Measurements from ENCODE around the gene ABI3BP.

The ABI3BP gene

DNA sequence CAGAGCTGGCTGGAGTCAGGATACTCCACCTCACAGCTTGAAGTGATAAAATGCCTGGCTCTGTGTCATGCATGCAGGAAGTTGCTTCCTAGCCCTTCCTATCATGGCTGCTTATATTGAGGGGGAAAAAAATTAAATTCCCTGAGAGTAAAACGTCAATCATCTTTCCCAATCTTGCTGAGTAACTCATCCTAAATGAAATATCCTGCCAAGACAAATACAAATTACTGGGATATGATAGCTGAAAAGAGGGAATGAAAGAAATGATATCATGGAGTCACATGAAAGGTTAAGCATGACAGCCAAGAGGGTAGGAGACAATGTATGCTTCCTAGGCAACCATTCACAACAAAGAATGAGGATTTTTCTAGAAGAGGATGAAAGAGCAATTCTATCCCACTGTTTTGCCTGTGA lies 110.6 kb downstream of the ABI3BP start:
- DNase-seq (ENCODE audit: low read depth) = peak; percentile 6

DNA sequence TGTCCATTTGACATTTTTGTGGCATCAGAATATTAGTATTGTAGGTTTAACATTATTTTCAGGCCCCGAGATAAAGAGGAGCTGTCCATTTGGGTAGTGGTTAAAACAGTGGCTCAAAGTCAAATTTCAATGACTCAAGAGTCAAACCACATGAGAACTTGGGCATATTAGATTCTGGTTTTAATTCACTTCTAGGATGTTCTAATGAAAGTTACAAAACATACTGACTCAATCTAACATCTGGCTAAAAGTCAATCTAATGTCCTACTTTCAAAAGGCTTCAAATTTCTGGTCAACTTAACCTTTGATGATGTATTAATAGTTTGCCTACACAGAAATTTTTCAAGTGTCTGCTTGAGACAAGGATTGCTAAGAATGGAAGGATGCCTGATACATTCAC lies 112.4 kb downstream of the ABI3BP start:
- DNase-seq (ENCODE audit: low read depth) = no peak

DNA sequence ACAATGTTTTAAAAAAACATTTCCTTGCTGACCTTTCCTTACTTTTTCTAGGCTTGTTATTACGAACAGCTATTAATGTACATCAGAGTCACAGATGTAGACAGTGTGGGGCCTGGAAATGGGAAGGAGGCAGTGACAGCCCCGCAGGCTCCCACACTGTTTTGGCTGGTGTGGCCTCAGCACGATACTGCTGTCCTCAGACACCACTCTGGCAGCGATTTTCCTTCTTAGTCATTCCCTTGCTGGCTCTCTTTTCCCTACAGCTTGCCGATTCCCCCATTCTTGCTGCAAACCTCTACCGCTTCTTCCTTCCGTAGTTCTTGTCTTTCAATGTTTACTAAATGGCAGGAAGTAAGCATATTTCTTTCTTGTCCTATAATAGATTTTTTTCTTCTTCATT lies 113.1 kb downstream of the ABI3BP start:
- DNase-seq (ENCODE audit: low read depth) = no peak

DNA sequence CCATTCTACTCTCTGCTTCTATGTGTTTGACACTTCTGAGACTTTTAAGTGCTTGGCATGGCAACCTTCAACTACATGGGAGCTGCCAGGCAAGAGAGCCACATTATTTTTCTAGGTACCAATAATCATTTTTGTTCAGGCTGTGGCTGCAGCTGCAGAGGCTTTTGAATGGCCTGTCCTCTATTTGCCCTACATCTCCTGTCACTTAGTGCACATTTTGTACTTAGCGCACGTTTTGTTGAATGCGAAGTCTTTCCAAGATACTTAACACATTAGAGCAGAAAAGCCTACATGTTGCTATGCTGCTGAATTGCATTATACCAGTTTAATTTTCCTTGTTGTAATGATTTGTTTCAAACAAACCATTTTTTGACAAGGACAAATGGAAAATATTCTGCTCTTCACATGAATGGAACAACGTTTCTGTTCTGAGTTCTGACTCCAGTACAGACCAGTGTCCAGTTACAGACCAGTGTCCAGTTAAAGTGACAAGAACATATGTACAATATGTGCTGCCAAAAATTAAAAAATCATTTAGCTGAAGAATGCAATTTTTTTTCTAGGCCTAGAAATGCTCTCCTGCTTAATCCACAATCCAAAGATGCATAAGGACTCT lies 113.9 kb downstream of the ABI3BP start:
- DNase-seq (ENCODE audit: low read depth) = no peak

DNA sequence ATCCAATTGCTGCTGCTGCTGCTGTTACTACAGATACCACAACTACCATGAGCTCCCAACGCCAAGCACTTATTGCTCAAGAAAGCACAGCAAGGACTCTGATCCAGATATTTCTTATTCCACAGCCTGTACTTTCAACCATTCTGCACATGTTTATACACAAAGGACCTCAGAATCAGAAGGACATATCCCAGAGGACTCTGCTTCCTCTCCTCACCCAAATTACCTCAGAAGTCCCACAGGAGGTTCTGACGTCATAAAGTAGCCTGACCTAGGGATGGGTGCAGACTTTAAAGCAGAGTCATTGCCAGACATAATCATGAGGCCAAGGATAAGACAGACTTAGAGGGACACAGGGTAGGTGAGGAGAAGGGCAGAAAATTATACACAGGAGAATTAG lies 115.9 kb downstream of the ABI3BP start:
- no peak for DNase-seq (ENCODE audit: low read depth)

- peak; percentile 92 for DNase-seq (ENCODE audit: low read depth)
These were observed 118.0 kb downstream of the ABI3BP start for GRCh38 chr3:100875239-100875638.

GRCh38 chr3:100873611-100874010 lies 119.6 kb downstream of the ABI3BP start:
- no peak for DNase-seq (ENCODE audit: low read depth)

DNA sequence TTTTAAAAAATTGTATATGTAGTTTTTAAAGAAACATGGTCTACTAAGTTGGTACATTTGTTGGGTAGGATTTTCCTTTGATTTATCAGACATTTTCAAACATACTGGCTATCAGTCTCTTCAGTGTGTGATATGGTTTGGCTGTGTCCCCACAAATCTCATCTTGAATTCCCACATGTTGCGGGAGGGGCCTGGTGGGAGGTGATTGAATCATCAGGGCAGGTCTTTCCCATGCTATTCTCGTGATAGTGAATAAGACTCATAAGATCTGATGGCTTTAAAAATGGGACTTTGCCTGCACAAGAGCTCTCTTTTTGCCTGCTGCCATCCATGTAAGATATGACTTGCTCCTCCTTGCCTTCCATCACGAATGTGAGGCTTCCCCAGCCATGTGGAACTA lies 121.9 kb downstream of the ABI3BP start:
- no peak for DNase-seq (ENCODE audit: low read depth)

GRCh38 chr3:100869787-100870186 lies 123.4 kb downstream of the ABI3BP start:
- no peak for DNase-seq (ENCODE audit: low read depth)

- DNase-seq (ENCODE audit: low read depth) = no peak
These were observed 124.3 kb downstream of the ABI3BP start for GRCh38 chr3:100868894-100869293.

DNA sequence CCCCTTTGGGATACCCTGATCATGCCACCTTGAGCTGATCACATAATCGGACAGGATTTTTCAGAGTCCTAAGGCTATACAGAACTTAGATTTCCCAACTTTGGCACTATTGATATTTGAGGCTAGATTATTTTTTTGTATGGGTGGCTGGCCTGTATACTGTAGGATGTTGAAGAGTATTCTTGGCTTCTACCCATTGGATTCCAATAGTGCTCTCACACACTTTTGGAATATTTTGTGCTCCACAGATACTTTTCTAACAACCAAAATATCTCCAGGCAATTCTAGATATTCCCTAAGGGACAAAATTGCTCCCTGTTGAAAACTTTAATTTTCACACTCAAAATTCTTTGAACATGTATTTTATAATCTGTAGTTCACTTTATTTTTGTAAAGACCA lies 125.1 kb downstream of the ABI3BP start:
- DNase-seq (ENCODE audit: low read depth) = no peak

DNA sequence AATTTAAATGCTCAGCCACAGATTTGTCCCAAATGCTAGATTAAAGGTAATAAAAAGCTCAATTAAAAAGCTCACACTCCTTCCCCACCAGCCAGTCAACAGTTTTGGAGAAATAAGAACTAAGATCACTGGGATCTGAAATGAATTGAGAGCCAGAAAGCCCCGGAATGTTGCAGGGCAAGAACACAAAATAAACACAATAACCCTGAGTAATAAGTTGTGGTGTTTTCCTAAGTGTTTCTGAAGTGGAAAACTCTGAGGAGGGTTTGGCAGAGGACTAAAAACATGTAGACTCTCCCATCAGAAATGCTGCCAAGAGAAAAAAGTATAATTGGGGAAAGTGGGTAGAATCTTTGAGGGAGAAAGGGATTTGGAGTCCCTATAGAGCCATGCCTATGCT lies 127.8 kb downstream of the ABI3BP start:
- no peak for DNase-seq (ENCODE audit: low read depth)

DNA sequence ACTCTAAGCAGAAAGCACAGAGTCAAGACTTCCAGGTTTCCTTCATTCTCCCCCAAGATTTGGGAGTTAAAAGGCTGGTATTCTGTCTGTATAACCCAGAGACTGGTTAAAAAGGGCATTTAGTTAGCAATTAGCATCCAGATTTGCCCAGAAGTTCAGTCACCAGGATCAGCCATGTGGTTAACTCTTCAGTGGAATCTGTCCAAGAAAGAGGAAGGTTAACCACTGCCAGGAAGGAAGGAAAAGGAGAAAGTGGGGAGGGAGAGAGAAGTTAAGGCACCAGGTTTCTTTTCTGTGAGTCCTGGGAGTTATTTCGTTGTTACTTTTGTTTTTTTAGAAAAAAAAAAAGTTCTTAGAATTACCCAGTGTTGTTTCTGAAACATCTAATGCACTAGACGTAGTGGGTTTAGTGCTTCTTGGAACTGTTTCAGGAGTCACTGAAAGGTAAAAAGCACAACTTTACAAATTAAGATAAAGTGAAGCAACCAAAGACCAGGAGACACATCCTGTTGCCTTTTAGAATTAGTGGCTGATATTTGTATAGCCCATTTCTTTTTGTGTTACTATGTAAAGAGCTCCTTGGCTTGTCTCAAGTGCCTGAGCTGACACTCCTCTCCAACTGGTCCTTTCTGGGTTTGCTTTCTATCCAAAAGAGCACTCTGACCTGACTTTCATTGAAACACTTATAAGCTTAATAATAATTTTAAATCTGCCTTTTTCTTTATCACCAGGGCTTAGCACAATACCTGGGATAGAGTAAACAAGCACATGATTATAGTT lies 128.6 kb downstream of the ABI3BP start:
- no peak for DNase-seq (ENCODE audit: low read depth)

- no peak for DNase-seq (ENCODE audit: low read depth)
These were observed 135.4 kb downstream of the ABI3BP start for GRCh38 chr3:100857863-100858262.

GRCh38 chr3:100856821-100857220 lies 136.4 kb downstream of the ABI3BP start:
- DNase-seq (ENCODE audit: low read depth) = no peak

DNA sequence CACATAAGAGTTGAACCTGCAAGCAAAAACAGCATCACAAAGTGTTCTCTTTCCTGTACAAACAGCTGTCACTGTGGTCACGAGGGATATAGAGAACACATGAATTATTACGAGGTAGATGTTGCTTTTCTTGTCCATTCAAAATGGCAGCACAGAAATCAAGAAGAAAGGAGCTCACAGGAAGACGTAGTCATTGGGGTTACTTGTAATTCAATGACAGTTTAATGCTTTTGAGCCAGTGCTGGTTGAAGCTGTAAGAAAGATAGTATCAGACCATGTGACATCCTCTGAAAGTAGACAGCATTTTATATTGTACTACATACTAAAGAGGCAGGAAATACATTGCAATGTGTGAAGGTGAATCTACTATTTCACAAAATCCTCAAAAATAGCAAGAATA lies 140.4 kb downstream of the ABI3BP start:
- DNase-seq (ENCODE audit: low read depth) = no peak

DNA sequence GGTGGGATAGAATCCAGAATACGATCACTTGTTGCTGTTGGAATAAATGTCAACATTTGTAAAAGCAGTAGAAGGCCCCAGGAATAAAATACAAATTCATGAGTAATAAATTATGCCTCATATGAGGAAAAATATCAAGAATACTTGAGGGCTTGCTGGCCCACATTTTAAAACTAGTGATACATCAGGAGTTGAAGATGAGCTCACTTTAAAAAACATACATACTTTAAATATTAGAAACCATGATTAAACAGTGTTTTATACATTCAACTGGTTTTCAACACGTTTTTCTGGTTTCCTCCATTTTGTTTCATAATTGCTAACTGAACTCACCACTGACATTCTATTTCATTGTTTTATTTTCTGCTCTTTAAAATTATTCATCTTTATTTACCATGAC lies 142.5 kb downstream of the ABI3BP start:
- DNase-seq (ENCODE audit: low read depth) = no peak

- no peak for DNase-seq (ENCODE audit: low read depth)
These were observed 143.1 kb downstream of the ABI3BP start for GRCh38 chr3:100850156-100850555.

DNA sequence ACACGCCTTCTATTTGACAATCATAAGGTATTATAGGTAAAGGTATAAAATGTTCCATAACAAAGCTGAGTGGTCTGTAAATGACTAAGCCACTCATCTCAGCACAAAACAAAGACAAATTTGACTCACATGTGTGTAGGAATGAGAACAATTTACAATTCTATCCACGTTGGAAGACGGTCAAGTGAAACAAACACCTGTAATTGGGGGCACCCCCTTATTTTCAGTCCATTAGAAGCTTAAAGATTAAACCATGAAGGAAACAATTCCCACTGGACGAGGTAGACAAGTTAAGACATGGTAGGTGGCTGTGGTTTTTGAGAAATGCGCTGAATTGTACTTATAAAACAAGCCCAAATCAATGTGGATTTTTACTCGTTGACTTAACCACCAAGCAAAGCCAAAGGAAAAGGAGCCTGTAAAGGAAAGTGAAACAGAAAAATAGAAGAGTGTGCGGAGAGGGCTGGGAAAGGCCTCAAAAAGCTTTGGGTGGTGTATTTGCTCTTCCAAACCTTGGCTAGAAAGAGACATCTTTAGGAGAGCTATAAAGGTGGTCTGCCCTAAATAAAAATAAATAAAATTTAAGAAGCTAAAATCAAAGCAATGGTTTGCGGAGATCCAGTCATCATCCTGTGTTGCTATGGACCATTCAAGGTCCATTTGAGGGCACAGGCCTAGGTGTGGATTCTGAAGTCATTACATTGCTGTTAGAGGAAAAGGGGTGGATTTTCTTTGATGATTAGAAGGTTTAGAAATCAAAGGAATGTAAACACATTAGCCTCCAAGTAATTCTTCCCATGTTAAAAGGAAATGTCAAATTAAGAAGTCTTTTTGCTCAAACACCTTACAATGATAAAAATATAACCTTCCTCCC lies 148.9 kb downstream of the ABI3BP start:
- DNase-seq (ENCODE audit: low read depth) = no peak

DNA sequence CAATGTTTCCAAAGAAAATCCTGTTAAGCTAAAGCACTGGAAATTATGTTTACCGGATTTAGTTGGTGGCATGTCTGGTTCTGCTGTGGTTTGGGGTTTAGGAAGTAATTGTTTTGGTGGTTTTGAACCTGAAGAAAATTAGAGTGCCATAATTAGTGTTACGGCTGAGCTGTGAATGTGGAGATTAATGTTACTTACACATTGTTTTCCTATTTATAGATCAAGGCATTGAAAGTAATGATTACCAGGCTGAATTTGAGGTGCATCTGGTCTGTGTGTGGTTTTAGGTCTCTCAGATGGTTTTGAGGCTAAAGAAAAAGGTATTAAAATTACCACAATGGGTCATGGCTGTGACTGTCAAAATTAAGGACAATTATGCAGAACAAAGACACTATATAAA lies 155.1 kb downstream of the ABI3BP start:
- no peak for DNase-seq (ENCODE audit: low read depth)

- DNase-seq (ENCODE audit: low read depth) = no peak
These were observed 156.6 kb downstream of the ABI3BP start for GRCh38 chr3:100836661-100837060.

DNA sequence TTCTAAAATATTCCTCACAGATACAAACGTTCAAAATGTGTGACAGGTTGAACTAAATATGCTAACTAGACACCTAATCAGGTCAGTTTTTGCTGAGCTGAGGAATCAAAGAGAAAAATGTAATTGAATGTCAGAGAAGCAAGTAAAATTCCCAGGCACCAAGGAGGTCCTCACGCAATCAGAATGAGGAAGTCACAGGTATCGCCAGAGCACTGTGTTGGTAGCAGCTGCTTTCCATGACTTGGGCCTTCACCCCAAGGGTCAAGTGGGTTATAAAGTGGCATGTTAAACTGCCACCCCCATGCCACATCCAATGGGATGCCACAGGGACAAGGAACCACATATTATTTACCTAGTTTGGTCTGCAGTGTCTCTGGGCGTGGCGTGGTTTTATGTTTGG lies 158.9 kb downstream of the ABI3BP start:
- DNase-seq (ENCODE audit: low read depth) = no peak

GRCh38 chr3:100833483-100833882 lies 159.7 kb downstream of the ABI3BP start:
- DNase-seq (ENCODE audit: low read depth) = no peak

All from amniotic epithelial cell (primary cell).